Measurements from ENCODE around the gene DPM1.

The DPM1 gene

DNA sequence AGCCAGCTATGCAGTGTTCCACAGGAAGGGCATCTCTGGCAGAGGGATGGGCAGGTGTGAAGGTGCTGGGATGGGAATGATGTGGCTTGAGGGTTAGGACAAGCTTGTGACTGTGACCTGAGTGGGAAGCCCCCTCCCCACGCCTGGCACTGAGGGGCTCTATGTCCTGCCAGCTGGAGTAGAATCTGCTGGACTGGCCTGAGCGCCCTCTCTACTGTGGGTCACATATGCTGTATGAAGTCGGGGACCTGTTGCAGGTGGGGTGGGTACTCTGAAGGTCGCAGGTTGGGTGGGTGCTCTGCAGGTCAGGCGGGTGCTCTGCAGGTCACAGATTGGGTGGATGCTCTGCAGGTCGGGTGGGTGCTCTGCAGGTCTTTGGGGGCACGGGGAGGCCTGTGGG lies 44.3 kb upstream of the DPM1 start:
- H3K4me3 ChIP-seq (ENCODE audit: low read depth, low read length), result no peak overlapping the region
- no peaks in the 10 kb centered on the region for H3K9me3 ChIP-seq (ENCODE audit: severe bottlenecking)
- TF ChIP-seq, protein P1, sequence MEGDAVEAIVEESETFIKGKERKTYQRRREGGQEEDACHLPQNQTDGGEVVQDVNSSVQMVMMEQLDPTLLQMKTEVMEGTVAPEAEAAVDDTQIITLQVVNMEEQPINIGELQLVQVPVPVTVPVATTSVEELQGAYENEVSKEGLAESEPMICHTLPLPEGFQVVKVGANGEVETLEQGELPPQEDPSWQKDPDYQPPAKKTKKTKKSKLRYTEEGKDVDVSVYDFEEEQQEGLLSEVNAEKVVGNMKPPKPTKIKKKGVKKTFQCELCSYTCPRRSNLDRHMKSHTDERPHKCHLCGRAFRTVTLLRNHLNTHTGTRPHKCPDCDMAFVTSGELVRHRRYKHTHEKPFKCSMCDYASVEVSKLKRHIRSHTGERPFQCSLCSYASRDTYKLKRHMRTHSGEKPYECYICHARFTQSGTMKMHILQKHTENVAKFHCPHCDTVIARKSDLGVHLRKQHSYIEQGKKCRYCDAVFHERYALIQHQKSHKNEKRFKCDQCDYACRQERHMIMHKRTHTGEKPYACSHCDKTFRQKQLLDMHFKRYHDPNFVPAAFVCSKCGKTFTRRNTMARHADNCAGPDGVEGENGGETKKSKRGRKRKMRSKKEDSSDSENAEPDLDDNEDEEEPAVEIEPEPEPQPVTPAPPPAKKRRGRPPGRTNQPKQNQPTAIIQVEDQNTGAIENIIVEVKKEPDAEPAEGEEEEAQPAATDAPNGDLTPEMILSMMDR (IDR thresholded peaks at IDR 0.05; ENCODE audit: low read depth, low read length), result no peak
- H3K27me3 ChIP-seq (ENCODE audit: insufficient read depth, low read depth, severe bottlenecking), result peaks cover 93% of the 10 kb centered on the region
- H3K27ac ChIP-seq, result no peak overlapping the region
- H3K36me3 ChIP-seq, result no peaks in the 10 kb centered on the region
- no peak for DNase-seq

DNA sequence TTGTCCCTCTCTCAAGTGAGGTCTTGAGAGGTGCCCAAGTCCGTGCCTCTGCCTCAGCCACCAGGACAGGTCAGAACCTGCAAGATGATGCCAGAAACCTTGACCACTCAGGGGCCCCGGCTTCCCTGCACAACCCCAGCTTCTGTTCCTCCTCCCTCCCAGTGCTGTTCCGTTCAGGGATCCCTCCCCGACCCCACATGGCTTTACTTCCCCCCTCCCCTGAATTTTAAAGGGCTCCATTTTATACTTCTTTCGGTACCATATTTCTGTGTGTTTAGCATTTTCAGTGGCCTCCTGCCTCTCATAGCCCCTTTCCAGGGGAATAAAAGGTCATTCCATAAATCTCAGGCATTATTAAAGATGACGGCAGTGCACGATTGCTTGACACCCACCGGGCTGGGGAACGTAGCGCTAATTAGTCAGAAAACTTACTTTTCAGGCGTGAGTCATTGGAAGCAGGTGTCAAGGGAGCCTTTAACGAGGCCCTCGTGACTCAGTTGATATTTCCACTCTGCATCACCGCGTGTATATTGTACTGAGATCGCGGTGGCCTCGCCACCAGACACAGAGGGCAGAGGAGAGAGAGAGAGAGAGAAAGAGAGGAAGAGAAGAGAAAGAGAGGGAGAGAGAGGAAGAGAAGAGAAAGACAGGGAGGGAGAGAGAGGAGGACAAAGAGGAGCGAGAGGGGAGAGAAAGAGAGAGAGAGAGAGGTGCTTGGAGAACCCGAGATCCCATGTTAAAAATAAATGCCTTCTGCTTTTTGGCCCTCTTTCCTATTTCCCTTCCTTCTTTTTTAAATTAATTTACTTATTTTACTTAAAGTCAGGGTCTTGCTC lies 43.3 kb upstream of the DPM1 start:
- H3K4me3 ChIP-seq (ENCODE audit: low read depth, low read length), result no peak overlapping the region
- TF ChIP-seq, protein P1 (IDR thresholded peaks at IDR 0.05; ENCODE audit: low read depth, low read length), result no peak
- peaks cover 93% of the 10 kb centered on the region for H3K27me3 ChIP-seq (ENCODE audit: insufficient read depth, low read depth, severe bottlenecking)
- H3K27ac ChIP-seq, result no peak overlapping the region
- H3K36me3 ChIP-seq, result no peaks in the 10 kb centered on the region
- no peak for DNase-seq
- no peaks in the 10 kb centered on the region for H3K9me3 ChIP-seq (ENCODE audit: severe bottlenecking)

DNA sequence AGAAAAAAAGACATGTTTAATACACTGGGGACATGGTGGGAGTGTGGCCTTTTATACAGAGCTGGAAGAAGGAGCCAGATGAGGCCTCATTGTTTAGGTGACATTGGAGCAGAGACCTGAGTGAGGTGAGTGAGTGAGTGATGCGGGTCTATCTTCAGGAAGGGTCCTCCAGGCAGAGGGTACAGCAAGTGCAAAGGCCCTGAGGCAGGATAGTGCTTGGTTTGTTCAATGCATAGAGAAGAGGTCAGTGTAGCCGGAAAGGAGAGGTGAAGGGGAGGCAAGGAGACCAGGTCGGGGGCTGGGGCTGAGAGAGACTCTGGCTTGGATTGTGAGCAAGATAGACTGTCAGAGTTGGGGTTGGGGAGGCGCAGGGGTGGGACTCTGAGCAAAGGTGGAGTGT lies 41.0 kb upstream of the DPM1 start:
- DNase-seq, result no peak
- Histone ChIP-seq H3K27me3 (ENCODE audit: insufficient read depth, low read depth, severe bottlenecking) (peaks cover 90% of the 10 kb centered on the region), H3K27ac (no peak overlapping the region), H3K36me3 (no peaks in the 10 kb centered on the region), H3K4me3 (ENCODE audit: low read depth, low read length) (no peak overlapping the region), H3K9me3 (ENCODE audit: severe bottlenecking) (no peaks in the 10 kb centered on the region)
- TF ChIP-seq, protein P1 (IDR thresholded peaks at IDR 0.05; ENCODE audit: low read depth, low read length), result no peak

DNA sequence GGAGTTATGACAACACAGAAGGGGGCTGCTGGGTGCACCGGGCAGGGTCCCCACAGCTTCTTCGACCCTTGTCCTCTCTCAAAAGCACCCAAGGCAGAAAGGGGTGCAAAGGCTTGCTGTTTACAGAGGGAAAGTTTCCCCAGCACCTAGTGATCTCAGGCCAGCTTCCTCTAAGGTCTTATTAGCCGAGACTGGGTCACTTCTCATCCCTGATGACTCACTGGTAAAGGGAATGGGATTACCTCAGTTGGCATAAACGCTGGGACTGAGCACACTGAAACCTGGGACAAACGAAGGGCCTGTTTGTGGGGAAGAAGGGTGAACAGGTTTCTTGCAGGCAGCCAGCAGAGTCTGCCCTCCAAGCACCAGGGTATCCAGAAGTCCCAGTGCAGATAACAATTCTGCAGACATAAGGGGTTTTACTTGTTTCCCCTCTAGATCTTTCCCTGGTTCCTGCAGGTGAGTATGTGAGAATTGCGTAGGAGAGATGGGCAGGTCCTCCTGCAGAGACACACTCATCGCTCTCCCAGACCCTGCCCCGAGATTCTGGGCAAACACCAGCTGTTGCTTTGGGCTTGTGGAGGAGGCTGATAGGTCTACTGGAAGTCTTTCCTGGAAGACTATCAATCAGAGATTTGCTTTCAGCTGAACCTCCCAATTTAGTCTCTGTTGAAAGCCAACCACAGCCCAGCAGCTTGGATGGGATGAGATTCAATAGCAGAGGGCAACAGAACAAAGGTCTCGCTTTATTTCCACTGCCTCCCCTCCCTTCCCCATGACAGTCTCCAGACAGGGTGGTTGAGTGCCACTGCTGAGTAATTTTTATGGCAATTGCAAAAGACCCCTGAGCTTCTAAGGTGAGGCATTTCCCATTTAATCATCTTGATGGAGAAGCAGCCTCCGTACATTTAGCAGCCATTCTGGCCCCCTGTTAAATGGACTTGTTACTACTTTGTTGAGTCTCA lies 38.9 kb upstream of the DPM1 start:
- Histone ChIP-seq H3K9me3 (ENCODE audit: severe bottlenecking) (peaks cover 4% of the 10 kb centered on the region), H3K27ac (no peak overlapping the region), H3K4me3 (ENCODE audit: low read depth, low read length) (no peak overlapping the region), H3K27me3 (ENCODE audit: insufficient read depth, low read depth, severe bottlenecking) (peaks cover 93% of the 10 kb centered on the region), H3K36me3 (no peaks in the 10 kb centered on the region)
- no peak for DNase-seq
- TF ChIP-seq, protein P1 (IDR thresholded peaks at IDR 0.05; ENCODE audit: low read depth, low read length), result no peak

DNA sequence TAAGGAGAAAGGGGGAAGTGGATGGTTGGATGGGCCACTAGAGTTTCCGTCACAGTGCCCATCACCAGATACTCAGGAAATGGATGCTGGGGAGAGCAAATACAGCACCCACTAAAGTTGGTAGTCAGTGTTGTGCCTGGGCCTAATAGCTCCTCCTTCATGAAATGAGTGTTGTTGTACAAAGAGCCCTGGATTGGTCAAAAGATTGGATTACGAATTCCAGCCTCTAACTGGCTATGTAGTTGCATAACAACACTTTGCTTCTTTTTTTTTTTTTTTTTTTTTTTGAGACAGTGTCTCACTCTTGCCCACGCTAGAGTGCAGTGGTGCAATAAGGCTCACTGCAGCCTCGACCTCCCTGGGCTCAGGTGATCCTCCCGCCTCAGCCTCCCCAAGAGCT lies 37.2 kb upstream of the DPM1 start:
- no peak overlapping the region for H3K27ac ChIP-seq
- H3K4me3 ChIP-seq (ENCODE audit: low read depth, low read length), result no peak overlapping the region
- peaks cover 4% of the 10 kb centered on the region for H3K9me3 ChIP-seq (ENCODE audit: severe bottlenecking)
- H3K27me3 ChIP-seq (ENCODE audit: insufficient read depth, low read depth, severe bottlenecking), result peaks cover 93% of the 10 kb centered on the region
- TF ChIP-seq, protein P1 (IDR thresholded peaks at IDR 0.05; ENCODE audit: low read depth, low read length), result no peak
- DNase-seq, result no peak
- H3K36me3 ChIP-seq, result no peaks in the 10 kb centered on the region

Data from WERI-Rb-1 (cell line).